Measurements from ENCODE around the gene TSPOAP1. TPM values are rescaled to one million over a fixed set of nuclear protein-coding genes. Genes with fewer than 3 reads are reported as not detected.

TSPOAP1 gene
- 0.16 TPM in 1 of 2 replicates, not detected in the other for total RNA-seq
- not detected for polyA plus RNA-seq (2012)

GRCh38 chr17:58328195-58329034 lies at the start of gene TSPOAP1:
TSS of gene TSPOAP1 (minus strand) at chr17:58328795. CDS start at chr17:58327920, 875 bp downstream.
- no peak for DNase-seq (ENCODE audit: low read depth)

DNA sequence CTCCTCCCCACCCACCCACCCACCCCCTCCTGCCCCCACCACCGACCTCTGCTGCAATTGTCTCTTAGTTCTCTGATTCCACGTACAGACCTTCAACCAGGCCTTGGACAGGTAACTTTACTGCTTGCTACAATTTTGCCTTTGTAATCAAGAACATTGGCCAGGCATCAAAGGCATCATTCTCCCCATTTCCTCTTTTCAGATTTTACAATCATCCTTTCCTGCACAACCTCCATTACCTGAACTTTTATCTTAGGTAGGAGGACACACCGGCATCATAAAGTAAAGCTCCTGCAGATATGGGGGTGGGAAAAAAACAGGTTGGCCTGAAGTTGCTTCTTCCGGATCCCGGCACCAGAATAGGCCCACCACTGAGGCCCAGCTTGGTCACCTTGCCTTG lies 49.1 kb upstream of the TSPOAP1 start:
- no peak for DNase-seq (ENCODE audit: low read depth)

DNA sequence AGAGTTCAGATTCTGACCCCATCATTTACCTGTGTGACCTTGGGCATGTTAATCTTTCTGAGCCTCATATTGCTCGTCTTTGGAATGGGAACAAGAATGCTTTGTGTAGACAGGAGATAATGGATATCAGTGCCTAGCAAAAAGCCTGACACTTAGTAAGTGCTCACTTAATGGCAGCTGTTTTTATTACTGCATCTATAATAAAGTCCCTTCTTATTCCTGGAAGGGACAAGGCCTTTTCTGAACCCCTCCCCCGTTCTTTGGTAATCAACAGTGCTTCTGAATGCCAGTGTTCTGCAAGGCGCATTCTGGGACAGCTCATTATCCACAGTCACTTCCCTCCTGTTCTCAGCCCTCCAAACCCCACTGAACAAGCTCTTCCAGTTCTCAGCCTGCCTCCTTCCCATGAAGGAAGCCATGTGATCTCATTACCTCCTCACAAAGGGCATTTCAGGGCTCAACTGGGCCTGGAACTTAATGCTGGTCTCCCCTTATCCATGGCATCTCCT lies 48.6 kb upstream of the TSPOAP1 start:
- DNase-seq (ENCODE audit: low read depth), result no peak

DNA sequence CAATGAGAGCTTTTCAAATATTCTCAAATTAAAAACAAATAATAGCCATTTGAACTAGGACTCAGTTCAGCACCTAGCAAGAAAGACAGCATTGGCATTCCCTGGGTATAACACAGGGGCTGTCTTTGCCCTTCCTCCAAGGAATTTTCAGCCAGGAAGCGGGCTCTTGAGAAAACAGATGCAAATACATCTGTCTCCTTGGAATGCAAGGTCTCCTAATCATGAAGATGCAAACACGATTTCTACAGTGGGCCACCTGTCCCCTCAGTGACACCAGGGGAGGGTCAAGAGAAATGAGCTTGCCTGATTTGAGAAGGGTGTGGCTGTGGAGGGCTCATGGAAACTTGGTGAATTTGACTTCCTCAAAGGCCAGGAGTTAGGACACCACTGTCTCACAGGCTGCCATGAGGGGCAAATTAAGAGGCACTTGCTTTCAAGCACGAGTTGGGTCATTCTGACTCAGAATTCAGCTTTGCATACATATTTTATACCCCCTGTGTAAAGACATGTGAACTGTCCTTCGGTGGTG lies 47.9 kb upstream of the TSPOAP1 start:
- no peak for DNase-seq (ENCODE audit: low read depth)

- DNase-seq (ENCODE audit: low read depth), result no peak
Observed at GRCh38 chr17:58375811-58376210, 47.2 kb upstream of the TSPOAP1 start.

GRCh38 chr17:58375256-58375655 lies 46.7 kb upstream of the TSPOAP1 start:
- DNase-seq (ENCODE audit: low read depth), result no peak

- DNase-seq (ENCODE audit: low read depth), result no peak
Observed at GRCh38 chr17:58373923-58374322, 45.3 kb upstream of the TSPOAP1 start.

DNA sequence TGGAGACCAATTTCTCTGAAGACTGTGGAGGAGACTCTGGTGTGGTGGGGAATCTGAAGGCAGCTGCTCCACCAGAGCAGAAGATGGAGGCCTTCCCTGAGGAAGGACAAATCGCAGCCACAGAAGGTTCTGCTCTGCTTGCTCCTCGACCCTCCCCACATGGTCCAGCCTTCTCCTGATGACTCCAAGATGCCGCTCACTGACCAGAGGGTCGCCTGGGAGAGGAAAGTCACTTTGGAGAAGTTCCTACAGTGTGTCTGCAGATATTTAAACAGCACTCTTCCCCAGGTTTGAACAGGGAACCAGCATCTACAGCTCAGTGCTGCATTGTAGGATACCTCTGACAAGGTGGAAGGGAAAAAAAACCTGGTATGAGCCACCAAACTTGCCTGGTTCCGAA lies 44.4 kb upstream of the TSPOAP1 start:
- DNase-seq (ENCODE audit: low read depth), result no peak

- DNase-seq (ENCODE audit: low read depth), result no peak
Observed at GRCh38 chr17:58371300-58371950, 42.8 kb upstream of the TSPOAP1 start.

GRCh38 chr17:58370716-58371115 lies 42.1 kb upstream of the TSPOAP1 start:
- DNase-seq (ENCODE audit: low read depth), result no peak

GRCh38 chr17:58370309-58370708 lies 41.7 kb upstream of the TSPOAP1 start:
- no peak for DNase-seq (ENCODE audit: low read depth)

DNA sequence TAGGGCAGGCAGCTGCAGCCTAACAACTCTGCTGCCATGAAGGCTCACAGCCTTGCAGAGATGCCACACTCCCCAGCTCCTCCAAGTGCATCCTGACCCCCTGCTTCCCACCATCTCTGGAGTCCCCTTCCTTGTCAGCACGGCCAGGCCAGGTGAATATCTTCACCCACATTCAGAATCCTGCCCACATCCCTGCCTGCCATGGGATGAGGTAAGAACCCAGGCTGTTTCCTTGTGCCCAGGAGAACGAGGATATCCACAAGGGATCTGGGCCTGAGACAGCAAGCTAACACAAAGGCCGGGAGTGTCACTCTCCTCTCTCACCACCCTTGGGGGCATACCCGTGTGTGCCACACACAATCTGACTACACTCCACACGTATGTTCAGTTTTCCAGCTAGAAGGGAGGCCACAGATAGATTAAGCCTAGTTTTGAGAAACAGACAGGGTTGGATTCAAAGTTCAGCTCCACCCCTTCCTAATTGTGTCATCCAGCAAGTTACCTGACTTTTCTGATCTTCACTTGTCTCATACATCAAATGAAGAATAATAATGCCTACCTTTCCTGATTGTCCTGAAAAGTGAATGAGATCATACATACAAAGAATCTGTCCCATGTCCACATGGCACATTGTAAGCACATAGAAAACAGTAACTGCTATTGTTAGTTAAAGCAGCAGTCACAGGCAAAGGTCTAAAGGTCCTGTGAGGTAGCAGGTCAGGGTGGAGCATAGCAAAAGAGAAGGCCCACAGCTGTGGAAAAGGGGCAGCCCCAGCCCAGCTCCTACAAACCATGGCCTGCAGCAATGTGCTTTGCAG lies 40.8 kb upstream of the TSPOAP1 start:
- DNase-seq (ENCODE audit: low read depth), result no peak

DNA sequence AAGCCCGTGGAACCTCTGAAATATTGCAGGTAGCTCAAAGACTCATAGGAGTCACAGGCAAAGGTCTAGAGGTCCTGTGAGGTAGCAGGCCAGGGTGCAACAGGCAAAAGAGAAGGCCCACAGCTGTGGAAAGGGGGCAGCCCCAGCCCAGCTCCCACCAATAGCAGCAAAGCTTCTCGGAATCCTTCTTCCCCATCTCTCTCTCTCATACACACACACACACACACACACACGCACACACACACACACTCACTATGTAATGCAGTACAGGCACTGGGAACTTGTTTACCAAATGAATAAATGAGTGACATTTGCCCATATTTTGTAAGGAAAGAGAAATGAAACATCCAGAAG lies 40.2 kb upstream of the TSPOAP1 start:
- no peak for DNase-seq (ENCODE audit: low read depth)

- DNase-seq (ENCODE audit: low read depth), result no peak
Observed at GRCh38 chr17:58367461-58367860, 38.9 kb upstream of the TSPOAP1 start.

- no peak for DNase-seq (ENCODE audit: low read depth)
Observed at GRCh38 chr17:58365980-58366595, 37.5 kb upstream of the TSPOAP1 start.

DNA sequence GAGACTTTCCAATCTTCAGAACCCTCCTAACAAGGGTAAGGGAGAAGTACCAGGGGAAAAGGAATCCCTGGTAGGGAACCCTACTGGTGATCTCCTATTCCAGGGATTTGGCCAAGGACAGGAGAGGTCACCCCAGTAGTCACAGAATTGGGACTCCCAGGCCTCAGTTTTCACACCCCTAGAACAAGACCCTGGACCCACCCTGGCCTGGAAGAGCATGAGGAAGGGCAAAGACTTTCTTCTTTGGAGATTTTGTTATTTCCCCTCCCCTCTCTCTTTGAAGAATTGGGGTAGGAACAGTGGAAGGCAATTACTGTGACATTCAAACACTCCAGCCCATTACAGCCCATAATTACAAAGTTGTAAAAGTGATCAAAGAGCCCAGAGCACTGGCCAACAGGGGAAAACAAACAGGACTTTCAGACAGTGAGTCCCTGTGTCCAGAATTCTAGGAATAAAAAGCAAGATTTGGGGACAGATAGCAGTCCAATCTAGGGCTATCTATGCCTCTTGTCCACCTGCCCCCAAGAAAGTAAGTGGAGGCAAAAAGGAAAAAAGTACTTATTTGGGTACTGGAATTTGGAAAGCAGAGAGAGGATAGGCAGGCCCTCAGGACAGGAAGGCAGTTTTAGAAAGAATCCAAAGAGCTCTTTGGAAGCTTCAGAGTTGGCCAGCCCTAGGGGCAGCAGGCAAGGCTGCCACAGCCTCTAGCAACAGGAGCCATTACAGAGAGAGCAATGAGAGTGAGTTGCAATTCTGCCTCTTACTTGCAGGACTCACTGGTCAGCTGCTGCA lies 36.8 kb upstream of the TSPOAP1 start:
- no peak for DNase-seq (ENCODE audit: low read depth)

DNA sequence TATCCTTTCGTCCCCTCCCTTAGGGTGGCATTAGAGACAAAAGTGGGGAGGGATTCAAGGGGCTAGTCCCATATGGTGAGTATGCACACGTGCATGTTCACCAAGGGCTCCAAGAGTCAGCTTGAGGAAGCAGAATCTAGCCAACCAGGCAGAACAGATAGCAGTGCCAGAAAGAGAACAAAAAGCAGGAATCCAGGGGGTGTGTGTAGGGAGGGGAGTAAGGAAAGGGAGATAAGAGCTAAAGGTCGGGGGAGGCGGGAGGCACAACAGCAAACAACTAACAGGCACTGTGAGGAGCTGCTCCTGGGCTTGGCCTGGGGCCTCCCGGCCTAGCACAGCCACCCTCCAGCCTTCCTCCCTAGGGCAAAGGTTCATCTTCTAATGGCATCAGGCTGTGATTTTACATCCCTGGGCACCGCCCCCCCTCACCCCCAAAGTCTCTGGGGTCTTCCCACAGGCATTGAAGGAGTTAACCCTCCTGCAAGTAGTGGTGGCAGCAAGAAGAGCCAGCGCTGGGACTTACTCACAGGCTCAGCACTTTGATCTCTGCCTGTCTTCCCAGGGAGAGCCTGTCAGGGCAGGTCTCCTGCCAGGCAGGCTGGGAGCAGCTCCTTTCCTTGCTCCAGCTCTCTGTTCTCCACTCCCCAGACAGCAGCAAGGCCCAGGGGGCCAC lies 35.8 kb upstream of the TSPOAP1 start:
- no peak for DNase-seq (ENCODE audit: low read depth)

GRCh38 chr17:58363457-58364185 lies 35.0 kb upstream of the TSPOAP1 start:
- no peak for DNase-seq (ENCODE audit: low read depth)

All from myocyte (in vitro differentiated cells).